AG04450 (cell line): ENCODE results near the gene WDR70. TPM values are rescaled to one million over a fixed set of nuclear protein-coding genes. Genes with fewer than 3 reads are reported as not detected.

Experiments used
- CTCF ChIA-PET: fragments of 300-600, 350-600 bp; formaldehyde crosslinking; extraction: SDS; loops from one replicate; lab custom pipeline; 2022; ENCODE audit warnings: antibody characterized with exemption, inconsistent platforms; lab: Charles Lee
- POLR2A ChIA-PET: fragments of 350-600 bp; formaldehyde crosslinking; extraction: SDS; loops from one replicate; lab custom pipeline; 2021; ENCODE audit warnings: antibody characterized with exemption, inconsistent platforms; lab: Yijun Ruan, JAX
- DNase-seq: peaks from one replicate; pipeline ENCODE4 v3.0.0-alpha.2; 2011; ENCODE audit warnings: low read depth, low spot score
- H3K27ac ChIP-seq: one replicate; pipeline ENCODE4 v1.5.1; 2012; ENCODE audit warnings: low read depth, low read length, control low read depth
- H3K27me3 ChIP-seq: one replicate; pipeline ENCODE4 v1.6.0; 2012; ENCODE audit warnings: low read length; ENCODE audit not compliant: control insufficient read depth, insufficient read depth
- H3K4me3 ChIP-seq: 2 replicates; pipeline ENCODE4 v1.5.1; 2011; ENCODE audit warnings: mild to moderate bottlenecking, low read depth, low read length, control low read depth
- H3K9me3 ChIP-seq: 2 replicates; pipeline ENCODE4 v1.5.1; 2012; ENCODE audit warnings: low read length; ENCODE audit not compliant: control insufficient read depth, insufficient read depth
- polyA plus RNA-seq: library from polyadenylated mRNA; depleted of rRNA; stranded (reverse); fragments of >200 nt; gene quantifications from 2 replicates; pipeline ENCODE4 v1.2.3, GENCODE V29; 2011
- TF ChIP-seq, protein P1 (sequence below): IDR thresholded peaks from 2 replicates; pipeline ENCODE4 v1.5.1; 2011; ENCODE audit warnings: low read depth, low read length, control low read depth, inconsistent platforms

WDR70 gene
- polyA plus RNA-seq, 1 experiment = 38.5 TPM

DNA sequence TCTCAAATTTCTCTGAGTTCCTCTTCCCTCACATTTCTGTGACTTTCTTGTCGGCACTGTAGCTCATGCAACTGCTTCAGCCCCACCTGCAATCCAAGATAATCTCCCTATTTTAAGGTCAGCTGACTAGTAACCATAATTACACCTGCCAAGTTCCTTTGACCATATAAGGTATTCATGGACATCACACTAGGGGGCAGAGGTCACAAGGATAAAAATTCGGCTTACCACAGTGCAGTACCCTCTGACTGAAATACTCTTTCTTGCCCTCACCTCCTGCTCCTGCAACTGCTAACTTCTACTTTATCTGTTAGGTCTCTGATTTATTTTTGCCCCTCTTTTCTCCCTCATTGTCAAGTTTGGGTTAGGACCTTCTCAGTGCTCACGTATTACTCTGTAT lies 316.5 kb downstream of the WDR70 start:
- DNase-seq = no peak
- no peaks in the 10 kb centered on the region for H3K27me3 ChIP-seq
- POLR2A ChIA-PET = no interaction called here
- TF ChIP-seq, protein P1, sequence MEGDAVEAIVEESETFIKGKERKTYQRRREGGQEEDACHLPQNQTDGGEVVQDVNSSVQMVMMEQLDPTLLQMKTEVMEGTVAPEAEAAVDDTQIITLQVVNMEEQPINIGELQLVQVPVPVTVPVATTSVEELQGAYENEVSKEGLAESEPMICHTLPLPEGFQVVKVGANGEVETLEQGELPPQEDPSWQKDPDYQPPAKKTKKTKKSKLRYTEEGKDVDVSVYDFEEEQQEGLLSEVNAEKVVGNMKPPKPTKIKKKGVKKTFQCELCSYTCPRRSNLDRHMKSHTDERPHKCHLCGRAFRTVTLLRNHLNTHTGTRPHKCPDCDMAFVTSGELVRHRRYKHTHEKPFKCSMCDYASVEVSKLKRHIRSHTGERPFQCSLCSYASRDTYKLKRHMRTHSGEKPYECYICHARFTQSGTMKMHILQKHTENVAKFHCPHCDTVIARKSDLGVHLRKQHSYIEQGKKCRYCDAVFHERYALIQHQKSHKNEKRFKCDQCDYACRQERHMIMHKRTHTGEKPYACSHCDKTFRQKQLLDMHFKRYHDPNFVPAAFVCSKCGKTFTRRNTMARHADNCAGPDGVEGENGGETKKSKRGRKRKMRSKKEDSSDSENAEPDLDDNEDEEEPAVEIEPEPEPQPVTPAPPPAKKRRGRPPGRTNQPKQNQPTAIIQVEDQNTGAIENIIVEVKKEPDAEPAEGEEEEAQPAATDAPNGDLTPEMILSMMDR = no peak
- H3K9me3 ChIP-seq = no peaks in the 10 kb centered on the region; the same call in 1 of the 2 replicates
- no peak overlapping the region for H3K27ac ChIP-seq
- no peak overlapping the region for H3K4me3 ChIP-seq
- CTCF ChIA-PET = interaction anchor here (0.6 to 1.2 kb wide), 2 partner anchors 282 to 1610 kb away, joined by 4 read pairs; no protein-coding TSS in a partner anchor

DNA sequence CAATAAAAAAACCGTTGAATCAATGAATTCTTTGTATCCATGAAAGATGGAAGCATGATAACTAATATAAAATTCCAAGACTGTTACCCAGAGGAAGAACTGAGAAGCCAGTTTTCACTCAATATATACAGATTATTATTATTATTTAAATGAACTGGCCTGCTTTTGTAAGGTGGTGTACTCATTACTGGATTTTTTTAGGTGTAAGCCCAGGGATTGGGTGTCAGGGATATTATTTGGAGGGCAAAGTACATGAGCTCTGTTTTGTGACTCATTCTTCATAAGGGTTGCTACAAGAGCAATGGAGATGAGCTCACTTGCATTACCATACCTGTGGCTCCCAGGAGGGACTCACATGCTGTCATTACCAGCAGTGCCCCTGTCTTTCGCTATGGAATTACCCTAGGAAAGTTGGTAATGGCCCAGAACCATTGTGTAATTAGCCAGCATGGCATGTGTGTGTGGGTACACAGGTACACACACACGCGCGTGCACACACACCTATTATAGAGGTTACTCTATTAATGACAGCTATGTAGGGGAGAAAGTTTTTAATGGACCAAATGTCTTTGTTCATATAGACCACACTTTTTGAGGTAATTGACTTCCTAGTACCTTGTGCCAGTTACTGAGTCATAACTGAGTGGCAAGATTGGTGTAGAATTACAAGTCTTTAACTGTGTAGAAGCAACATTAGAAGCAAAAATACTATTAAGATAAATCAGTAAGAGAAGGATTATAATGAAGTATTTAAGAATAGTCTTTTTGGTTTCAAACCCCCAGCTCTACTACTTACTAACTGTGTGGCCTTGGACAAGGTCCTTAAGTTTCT lies 317.3 kb downstream of the WDR70 start:
- DNase-seq = no peak
- no peaks in the 10 kb centered on the region for H3K27me3 ChIP-seq
- H3K9me3 ChIP-seq = no peaks in the 10 kb centered on the region; the same call in 1 of the 2 replicates
- no peak overlapping the region for H3K27ac ChIP-seq
- ChIA-PET POLR2A (no interaction called here), CTCF (interaction anchor here (0.6 to 1.2 kb wide), 2 partner anchors 283 to 1610 kb away, joined by 4 read pairs; no protein-coding TSS in a partner anchor)
- no peak overlapping the region for H3K4me3 ChIP-seq
- TF ChIP-seq, protein P1 = no peak

DNA sequence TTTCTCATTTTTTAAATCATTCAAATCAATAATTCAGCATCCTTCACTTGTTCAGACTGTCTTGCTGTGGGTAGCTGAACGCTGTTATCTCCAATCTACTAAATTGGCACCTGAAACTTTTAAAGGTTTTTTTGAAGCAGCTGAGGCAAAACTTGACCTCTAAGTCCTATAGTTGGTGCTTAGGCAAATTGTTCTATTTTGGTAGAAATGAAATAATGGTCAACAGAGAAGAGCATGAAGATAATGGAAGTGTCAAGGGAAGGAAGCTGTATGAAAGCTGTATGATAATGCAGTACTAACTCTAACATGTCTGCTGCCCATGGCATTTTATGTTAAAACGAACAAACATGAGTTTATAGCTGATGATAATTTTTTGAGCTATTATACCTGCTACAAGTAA lies 322.8 kb downstream of the WDR70 start:
- H3K27me3 ChIP-seq = no peaks in the 10 kb centered on the region
- ChIA-PET POLR2A (no interaction called here), CTCF (interaction anchor here (0.7 kb wide), 1 partner anchor 289 kb away, joined by 5 read pairs; no protein-coding TSS in a partner anchor)
- H3K4me3 ChIP-seq = no peak overlapping the region
- no peak overlapping the region for H3K27ac ChIP-seq
- TF ChIP-seq, protein P1 = no peak
- no peaks in the 10 kb centered on the region for H3K9me3 ChIP-seq
- DNase-seq = no peak

DNA sequence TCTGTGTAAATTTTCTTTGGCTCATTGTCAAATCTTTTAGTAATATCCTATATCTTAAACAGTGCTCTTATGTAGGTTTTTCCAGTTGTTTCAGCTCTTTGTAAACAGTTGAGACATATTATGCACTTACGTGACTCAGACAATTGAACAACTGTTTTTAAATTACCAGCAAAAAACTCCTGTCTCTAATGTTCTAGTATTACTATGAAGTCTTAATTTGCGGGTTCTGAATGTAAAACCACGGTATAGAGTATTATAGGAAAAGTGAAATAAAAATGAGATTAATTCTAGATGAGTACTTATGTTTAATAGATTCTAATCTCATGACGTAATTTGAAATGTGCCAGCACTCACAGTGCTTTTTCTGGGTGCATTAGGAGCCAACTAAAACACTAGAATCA lies 324.7 kb downstream of the WDR70 start:
- H3K9me3 ChIP-seq = no peaks in the 10 kb centered on the region
- CTCF ChIA-PET = interaction anchor here (0.6 to 1.3 kb wide), 4 partner anchors 16 to 291 kb away, joined by 3 to 4 read pairs (median 3); partner anchors contain the start of gene GDNF
- H3K4me3 ChIP-seq = no peak overlapping the region
- POLR2A ChIA-PET = no interaction called here
- no peaks in the 10 kb centered on the region for H3K27me3 ChIP-seq
- no peak for DNase-seq
- TF ChIP-seq, protein P1 = no peak
- H3K27ac ChIP-seq = no peak overlapping the region

DNA sequence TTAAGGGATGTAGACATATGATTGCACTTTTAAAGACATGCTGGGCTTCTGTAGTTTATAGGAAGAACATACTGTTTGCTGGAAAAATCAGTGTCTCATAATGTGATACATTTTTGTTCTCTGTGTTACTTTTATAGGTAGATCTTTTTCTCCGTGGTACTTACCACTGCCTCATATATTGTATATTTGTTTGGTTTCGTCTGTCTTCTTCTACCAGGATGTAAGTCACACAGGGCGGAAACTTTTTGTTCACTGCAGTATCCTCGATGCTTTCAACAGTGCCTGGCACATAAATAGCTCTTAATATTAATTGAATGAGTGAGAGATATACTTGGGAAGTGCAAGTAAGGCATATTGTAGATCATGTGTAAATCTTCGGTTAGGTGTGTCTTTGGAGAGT lies 325.3 kb downstream of the WDR70 start:
- TF ChIP-seq, protein P1 = no peak
- DNase-seq = no peak
- POLR2A ChIA-PET = no interaction called here
- Histone ChIP-seq H3K4me3 (no peak overlapping the region), H3K9me3 (no peaks in the 10 kb centered on the region), H3K27me3 (no peaks in the 10 kb centered on the region), H3K27ac (no peak overlapping the region)
- CTCF ChIA-PET = interaction anchor here (0.6 to 1.3 kb wide), 4 partner anchors 16 to 292 kb away, joined by 3 to 4 read pairs (median 3); no protein-coding TSS in a partner anchor
